NCI-H1417 treated with DMSO at 0.1 percent for 48 hours (cell line): ENCODE measurements around the gene CTNND2.

Experiments used
- DNase-seq: peaks from one replicate; lab custom pipeline; 2025; lab: John Stamatoyannopoulos, UW

Gene CTNND2

DNA sequence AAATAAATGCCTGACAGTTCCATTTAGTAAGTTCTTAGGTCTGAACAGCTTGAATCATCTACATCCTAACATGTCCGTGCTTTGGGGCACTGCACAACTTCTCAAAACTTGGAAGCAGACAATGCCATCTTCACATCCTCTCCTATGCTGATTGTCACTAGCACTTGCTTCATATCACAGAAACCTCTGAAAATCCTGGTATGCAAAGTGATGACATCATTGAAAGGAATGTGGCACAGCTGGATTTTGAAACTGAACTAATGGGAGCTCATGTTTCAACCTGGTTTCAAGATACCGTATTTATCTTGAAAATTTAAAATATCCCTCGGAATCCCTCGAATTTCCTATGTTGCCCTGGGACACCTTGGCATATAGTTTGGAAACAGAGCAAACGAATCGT, 653.0 kb downstream of the CTNND2 start:
- no peak for DNase-seq

DNA sequence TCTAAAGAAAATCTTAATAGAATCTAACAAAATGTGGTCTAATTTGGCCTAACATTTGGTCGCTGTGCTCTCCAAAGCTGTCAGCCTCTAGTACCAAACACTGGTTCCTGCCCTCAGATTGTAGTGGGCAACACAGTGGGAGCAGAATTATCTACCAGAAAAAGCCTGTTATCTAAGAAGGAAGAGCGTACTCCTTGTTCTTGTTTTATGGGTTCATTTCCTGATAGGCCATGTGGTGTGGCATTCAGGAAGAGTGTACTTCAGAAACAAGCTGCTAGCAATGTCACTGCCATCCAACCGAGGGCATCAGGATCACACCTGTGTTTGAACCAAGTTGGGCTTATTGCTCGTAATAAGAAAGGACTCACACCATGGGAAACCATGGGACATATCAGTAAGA, 655.3 kb downstream of the CTNND2 start:
- no peak for DNase-seq

DNA sequence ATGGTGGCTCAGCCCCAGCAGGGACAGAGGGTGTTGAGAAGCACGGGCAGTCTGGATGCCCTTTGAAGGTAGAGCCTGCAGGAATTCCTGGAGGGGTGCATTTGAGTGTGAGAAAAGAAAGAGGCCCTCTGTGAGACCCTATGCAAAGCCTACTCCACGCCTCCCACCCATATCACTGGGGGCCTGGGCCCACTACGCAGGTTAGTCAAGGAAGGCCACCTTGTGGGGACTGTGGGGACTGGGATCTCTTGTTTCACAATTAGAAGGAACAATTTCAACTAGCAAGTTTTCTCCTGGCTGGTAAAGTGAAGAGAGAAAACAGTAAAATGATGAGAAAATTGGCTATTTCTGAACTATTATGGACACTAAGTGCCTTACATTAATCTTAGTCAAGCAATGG, 657.0 kb downstream of the CTNND2 start:
- no peak for DNase-seq

DNA sequence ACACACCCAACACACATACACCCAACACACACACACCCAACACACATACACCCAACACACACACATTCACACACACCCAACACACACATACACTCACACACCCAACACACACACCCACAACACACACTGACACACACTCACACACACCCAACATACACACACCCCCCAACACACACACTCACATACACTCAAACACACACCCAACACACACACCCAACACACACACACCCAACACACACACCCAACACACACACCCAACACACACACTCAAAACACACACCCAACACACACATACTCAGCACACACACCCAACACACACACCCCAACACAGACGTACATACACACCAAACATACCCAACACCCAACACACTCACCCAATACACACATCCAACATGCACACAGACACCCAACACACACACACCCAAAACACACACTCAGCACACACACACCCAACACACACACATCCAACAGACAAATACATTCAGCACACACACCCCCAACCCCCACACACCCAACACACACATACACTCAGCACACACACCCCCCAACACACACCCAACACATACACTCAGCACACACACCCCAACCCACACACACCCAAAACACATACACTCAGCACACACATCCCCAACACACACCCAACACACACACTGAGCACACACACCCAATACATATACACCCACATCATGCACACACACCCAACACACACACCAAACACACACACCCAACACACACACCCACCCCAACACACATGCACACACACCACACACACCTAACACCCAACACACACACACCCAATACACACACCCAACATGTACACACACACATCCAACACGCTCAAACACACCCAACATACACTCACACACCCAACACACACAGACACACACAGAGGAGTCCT, 663.7 kb downstream of the CTNND2 start:
- DNase-seq: no peak

DNA sequence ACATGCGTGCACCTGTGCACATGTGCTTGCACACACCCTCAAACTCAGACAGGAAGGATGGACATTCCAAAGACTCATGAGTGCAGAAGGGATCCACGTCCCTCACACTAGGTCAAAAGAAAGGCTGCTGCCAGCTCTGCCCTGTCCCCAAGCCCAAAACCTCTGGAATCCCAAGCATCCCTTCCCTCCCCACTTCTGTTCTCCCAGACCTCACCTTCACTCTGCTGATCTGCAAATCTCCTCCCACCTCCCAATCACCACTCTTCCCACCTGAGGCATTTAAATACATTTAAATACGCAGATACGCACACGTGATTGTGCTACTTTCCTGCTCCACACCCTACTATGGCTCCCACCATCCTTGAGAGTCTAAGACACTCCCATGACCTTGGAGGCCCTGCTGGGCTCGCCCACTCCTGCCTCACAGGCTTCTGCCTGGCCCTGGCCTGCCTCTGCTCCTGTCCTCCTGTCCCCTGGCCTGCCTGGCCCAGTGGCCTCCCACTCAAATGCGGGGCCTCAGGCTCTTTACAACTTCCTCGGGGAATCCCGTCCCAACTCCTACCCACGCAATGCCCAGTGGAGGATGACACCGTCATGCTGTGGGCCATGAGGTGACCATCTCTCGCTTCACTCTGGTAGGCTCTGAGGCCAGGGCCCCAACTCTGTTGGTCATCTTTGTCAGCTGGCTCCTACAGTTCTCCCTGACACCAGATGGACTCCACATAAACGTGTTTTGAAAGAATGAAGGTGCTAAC, 664.8 kb downstream of the CTNND2 start:
- DNase-seq: no peak

DNA sequence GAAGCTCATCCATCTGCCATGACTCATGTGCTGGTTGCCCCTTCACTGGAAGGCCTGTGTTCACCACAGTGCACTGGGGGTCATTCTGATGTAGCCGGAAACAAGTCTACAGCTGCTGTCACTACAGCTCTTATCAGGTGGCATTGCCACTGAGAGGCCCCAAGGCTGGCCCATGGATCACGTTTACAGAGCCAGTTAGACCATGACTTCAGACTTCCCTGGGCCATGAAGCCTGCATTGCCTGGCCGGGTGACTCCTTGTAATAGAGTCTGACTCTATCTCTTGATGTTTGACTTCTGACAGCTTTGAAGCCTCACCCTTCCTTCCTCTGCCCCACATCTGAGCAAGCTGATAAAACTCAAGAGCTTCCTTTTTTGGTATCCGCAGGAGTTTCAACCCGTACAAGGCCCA, 669.7 kb downstream of the CTNND2 start:
- DNase-seq: no peak

DNA sequence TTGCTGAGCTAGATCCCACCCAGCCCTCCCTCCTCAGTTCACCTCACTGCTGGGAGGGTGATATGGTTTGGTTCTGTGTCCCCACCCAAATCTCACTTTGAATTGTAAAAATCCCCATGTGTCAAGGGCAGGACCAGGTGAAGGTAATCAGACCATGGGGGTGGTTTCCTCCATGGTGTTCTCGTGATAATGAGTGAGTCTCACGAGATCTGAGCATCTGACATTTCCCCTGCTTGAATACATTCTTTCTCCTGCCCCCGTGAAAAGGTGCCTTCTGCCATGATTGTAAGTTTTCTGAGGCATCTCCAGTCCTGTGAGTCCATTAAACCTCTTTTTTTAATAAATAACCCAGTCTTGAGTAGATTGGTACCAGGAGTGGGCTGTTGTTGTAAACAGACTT, 673.4 kb downstream of the CTNND2 start:
- DNase-seq: no peak

DNA sequence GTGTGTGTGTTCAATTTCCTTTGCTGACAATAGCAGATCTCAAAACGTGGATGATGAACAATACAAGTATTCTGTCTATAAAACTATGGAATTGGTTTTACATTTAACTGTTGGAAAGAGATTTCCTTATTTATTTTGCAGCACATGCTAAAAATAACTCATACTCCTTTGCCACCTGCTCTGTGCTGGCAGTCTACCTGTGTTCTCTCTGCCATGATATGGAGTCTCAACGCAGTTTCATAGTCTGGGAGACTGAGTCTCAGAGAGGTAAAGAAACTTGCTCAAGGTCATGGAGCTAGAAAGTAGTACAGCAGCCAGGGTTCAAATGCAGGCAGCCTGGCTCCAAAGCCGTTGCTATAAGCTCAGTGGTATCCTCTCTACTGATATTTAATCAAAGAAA, 677.2 kb downstream of the CTNND2 start:
- DNase-seq: no peak

DNA sequence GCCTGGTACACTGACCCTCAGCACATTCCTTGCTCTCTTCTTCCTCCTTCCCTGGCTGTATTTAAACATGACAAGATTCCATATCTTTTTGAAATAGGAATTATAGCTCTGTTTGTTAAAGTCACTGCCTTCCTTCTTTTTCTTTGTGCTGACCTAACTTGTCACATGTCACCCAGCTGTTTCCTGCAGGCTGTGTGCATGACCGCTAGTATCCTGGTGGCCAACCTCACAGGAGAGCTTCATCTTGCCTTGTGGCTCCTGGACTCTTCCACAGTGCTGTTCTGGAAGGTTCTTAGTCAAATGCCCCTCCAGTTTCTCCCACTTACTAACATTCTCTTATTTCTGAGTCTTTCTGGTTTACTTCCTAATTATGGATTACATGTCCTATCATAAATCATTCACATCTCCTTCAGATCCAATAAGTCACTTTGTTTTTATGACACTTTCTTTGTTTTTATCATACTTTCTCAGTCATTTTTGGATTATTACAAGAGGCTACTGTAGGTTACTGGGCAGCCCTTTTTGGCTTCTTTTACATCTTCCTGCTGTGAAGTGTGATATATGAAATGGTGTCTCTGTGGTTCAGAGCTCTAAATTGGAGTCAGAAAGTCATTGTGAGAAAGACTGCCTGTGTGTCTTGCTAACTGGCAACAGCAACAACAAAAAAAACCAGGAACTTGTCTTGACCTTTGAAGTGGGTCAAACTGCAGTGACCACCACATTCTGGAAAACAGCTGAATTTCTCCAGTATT, 679.6 kb downstream of the CTNND2 start:
- no peak for DNase-seq

DNA sequence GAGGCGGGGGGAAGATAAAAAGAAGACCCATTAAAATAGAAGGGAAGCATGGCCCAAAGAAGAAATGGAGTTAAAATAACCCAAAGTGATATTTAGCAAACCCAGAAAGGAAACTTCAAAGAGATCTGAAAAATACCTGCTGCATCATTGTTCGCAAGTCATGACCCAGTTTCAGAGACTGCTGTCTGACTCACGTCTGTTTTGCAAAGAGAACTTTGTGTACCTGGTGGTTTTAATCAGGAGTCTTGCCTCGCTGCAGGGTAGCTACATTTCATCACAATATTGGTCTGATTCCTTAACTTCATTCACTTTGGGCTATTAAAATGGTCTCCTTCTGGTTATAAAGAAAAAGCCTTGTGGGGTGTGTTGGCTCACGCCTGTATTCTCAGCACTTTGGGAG, 682.1 kb downstream of the CTNND2 start:
- DNase-seq: no peak

DNA sequence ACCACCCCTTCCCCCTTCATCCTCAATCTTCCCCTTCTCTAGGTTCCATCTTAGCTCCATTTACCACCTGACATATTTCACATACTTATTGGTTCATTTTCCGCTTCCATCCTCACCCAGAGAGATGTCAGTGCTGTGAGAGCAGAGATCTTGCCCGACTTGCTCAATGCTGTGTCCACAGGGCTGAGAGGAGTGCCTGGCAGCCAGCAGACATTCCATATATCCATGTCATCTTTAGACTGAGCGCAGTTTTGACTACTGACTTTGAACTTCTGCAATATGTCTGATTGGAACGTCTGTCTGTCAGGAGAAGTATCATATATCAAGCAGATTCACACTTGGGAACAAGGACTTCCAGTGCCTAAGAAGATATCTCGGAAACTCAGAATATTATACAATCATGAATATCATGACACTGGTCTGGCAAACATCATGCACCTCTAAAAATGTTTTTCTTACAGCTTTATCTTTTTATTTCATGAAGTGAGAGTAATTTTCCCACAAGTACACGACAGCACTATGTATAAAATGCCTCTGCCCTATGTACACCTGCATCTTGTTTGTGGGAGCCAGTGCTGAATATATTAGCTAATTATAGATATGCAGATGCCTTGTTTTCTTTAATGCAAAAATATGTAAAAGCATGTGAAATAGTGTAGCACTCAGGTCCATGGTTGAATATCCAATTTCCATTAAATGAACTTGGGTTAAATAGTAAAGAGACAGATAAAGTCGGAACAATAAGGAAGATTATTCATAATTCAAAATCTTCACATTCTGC, 689.2 kb downstream of the CTNND2 start:
- no peak for DNase-seq

DNA sequence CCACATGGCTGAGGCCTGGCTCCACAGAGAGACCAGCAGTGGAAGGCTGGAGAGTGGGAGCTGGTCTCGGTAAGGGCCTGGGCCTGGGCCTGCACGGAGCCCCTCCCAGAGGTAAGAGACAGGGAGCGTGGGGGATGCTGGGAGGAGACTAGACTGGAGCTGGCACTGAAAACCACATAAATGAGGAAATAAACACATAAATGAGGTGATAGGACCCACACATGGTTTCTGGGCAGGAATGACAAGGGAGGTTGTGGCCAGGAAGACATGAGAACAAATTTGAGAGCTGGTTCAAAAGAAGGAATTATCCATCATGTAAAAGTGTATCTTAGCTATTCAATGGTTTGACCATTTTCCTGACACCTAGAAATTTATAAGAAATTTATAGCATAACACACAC, 691.5 kb downstream of the CTNND2 start:
- DNase-seq: no peak

DNA sequence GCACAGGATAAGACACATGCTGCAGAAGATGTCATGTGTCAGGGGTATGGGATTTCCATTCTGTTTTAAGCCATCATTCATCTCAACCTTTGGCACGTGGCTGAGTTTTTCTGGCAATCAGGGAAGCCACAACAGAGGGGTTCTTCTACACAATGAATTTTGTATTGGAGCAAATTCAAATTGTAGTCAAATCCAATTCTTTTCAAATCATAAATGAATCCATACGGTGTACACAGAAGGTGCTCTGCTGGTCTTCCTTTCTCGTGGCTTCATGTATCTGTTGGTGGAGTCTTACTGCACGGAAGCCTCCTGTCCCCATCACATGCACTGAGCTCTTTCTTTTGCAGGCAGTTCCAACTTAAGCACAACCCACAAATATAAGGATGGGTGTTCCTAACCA, 706.5 kb downstream of the CTNND2 start:
- no peak for DNase-seq

DNA sequence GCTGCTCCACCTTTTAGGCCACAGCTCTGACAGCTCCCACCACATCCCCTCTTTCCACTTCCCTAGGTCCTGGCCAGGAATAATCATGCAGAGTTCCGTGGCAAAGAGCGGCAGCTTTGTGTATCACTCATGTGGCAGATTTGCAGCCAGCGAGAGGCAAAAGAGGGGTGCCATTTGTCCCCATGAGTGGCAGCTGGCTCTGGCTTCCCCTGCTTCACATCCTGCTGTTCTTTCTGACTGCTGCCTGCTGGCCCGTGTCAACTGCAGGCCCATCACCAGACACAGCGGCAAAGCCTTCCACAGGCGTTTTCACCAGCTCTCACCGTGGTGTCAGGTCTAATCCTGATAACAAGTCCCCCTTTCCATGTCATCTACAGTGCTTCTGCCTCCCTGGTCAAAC, 712.6 kb downstream of the CTNND2 start:
- DNase-seq: no peak

DNA sequence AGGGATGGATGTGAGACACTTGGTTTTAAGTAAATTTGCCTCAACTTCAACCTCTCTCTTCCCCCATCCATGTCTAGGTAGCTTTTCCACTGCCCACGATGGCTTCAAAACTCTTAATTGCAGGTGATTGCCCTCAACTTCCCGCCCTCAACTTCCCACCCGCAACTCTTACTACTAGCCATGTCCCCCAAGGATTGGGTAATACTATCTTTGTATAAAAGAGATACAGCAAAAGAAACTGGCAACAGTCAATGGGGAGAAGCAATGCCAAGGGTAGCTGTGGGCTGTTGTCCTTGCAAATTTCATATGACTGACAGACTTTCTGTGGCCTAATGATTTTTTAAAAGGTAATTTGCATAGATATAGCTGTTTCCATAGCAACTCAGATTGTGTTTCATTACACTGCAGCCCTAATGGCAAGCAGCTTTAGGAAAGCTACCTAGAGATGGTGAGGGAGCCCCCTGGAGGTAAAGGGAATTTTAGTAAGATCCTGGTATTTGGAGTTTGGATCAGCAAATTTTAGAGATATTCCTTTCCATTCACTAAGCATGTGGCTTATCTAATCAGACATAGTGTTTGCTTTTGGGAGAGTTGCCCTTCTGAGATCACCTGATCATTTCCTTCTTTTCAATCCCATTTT, 721.7 kb downstream of the CTNND2 start:
- no peak for DNase-seq

DNA sequence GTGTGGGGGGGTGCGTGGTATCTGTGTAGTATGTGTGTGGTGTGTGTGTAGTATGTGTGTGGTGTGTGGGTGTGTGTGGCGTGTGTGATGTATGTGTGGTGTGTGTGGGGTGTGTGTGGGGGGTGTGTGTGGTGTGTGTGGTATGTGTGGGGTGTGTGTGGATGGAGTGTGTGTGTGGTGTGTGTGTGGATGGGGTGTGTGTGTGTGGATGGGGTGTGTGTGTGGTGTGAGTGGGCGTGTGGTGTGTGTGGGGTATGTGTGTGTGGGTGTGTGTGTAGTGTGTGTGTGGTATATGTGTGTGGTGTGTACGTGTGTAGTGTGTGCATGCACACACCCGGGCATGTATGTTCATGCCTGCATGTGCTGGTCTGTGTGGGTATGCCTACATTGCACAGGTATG, 722.3 kb downstream of the CTNND2 start:
- DNase-seq: no peak

DNA sequence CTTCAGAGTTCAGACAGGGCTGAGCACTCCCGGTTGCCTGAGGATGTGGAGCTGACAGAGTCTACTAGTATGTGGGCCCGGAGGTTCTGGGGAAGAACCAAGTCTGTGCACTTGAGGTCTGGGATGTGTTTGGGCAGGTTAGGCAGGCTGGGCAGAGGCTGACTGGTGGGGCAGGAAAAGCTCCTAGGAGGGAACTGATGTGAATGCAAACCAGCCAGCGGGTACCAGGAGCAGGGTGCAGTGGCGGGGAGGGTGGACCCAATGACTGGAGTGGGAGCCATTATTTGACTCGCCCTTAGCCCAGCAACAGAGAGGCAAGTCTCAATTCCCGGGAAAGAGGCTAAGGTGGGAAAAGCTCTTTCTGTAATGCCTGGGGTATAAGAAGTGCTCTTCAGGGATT, 723.4 kb downstream of the CTNND2 start:
- no peak for DNase-seq

DNA sequence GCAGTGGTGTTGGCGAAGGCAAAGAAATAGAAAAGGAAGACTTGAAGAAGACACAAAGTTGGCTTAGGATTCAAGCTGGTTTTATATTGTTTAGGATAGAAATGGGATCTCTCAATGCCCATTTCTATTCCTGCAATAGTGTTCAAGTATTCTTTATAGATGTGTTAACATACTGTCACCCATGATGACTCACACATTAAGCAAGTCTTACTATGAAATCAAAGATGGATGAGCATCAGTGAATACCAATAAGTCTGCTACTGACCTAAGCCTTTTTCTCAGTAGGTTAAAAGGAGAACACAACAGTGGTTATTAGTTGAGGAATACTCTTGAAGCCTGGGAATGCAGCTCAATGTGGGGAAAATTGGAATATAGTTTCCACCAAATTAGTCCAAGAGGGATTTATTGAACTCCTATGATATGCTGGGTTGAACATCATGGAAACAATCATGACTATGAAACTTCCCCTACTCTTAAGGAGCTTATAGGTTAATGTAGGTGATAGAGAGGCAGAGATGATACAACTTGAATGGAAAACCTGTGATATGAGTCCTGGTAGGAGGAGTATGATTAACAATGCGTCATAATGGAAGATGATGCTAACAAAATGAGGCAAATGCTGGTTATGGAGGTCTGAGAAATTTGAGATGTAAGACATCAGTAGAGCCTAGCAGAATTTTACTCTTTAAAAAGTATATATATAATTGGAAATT, 726.1 kb downstream of the CTNND2 start:
- DNase-seq: no peak

DNA sequence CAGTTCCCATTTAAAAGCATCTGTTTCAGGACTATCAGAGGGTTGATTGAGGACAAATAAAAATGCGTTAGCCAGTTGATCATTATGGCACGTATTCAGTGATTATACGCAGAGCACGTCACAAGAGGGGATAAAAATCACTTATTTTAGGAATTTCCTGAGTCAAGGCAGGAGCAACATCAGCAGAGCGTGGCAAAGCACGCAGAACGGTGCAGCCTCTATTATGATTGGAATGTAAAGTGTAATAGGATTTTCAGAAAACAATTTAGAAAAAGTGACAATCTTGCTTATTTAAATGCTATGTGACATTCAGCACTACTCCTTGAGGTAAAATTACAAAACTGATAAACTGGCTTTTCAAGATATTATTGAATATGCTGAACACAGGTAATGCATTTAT, 729.7 kb downstream of the CTNND2 start:
- DNase-seq: no peak

DNA sequence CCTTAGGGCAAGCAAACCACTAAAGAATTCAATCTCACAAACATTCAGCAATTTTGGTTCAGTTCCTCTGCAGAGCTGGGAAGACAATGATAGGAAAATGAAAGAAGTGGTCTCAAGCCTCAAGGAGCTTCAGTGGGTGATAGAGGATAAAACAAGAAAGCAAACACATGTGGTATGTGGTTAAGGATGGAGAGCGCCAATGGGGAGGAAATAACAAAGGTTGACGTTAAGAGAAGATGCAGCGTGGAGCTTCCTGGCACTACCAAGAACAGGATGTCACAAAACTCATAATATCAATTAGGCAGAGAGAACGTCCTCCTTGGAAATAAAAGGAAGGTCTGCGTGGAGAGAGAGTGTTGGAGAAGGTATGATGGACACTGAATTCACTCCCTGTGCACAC, 731.8 kb downstream of the CTNND2 start:
- no peak for DNase-seq

DNA sequence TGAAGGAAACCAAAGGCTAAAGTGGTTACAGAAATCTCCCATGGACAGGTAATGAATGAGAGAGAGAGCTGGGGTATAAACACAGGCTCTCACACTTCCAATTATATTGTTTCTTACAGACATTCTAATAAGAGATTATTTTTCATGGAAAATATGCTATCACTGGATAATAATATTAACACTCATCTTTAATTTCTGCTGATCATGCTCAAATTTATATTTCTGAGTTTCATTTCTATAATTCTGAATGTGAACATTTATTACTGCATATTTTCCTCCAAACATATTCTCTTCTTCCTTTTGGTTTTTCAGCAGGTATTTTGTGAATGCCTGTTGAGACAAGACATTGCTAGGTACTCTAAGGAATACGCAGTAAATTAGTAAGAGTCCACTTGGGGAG, 733.0 kb downstream of the CTNND2 start:
- no peak for DNase-seq
